K562 (cell line): Measurements from ENCODE around the gene SDR39U1. TPM values are rescaled to one million over a fixed set of nuclear protein-coding genes. Genes with fewer than 3 reads are reported as not detected.
A peak's percentile ranks its signal among the peaks of the same experiment; 100 is the strongest.

Source experiments
- CREM ChIP-seq: IDR thresholded peaks from 2 replicates; pipeline ENCODE4 v1.6.1; 2014; ENCODE audit warnings: antibody characterized with exemption, low read depth
- DNMT1 ChIP-seq: fragments of 450-650 bp; IDR thresholded peaks from 2 replicates; pipeline ENCODE4 v1.6.1; 2016; ENCODE audit warnings: antibody characterized with exemption, mild to moderate bottlenecking
- E2F8 ChIP-seq: fragments of 450-650 bp; IDR thresholded peaks from 2 replicates; pipeline ENCODE4 v1.7.1; 2018; ENCODE audit warnings: mild to moderate bottlenecking, low read depth; ENCODE audit not compliant: partially characterized antibody
- ETS2 ChIP-seq: IDR thresholded peaks from 2 replicates; pipeline ENCODE4 v1.6.1; 2016; ENCODE audit warnings: borderline replicate concordance, missing genetic modification characterization, mild to moderate bottlenecking, moderate library complexity, missing compliant biosample characterization; ENCODE audit not compliant: poor library complexity, severe bottlenecking
- KDM4B ChIP-seq, 2 experiments: fragments of 450-650 bp in 1 of 2; sonication (generic) in 1 of 2; IDR thresholded peaks; 2 replicates each; pipeline ENCODE4 v1.6.1; 2016 to 2017; ENCODE audit warnings: borderline replicate concordance in 2 of 2, antibody characterized with exemption in 1 of 2, low read depth in 1 of 2, mild to moderate bottlenecking in 1 of 2
- MAFK ChIP-seq: IDR thresholded peaks from 2 replicates; pipeline ENCODE4 v1.6.1; 2011; ENCODE audit warnings: low read length, improper control_type of control experiment
- NFYB ChIP-seq: IDR thresholded peaks from 2 replicates; pipeline ENCODE4 v1.6.1; 2011; ENCODE audit warnings: mild to moderate bottlenecking, moderate library complexity; ENCODE audit not compliant: insufficient read length; ENCODE audit errors: extremely low read depth
- PTBP1 ChIP-seq: fragments of 200-400 bp; formaldehyde crosslinking; IDR thresholded peaks from 2 replicates; pipeline ENCODE4 v1.6.1; 2017; ENCODE audit warnings: low read depth, low read length
- REST ChIP-seq, 2 experiments: fragments of 450-650 bp; formaldehyde crosslinking in 1 of 2; IDR thresholded peaks; 2 replicates each; pipeline versions ENCODE4 v1.4.0 to v1.6.1; 2014 to 2020; ENCODE audit warnings: mild to moderate bottlenecking in 2 of 2, borderline replicate concordance in 1 of 2, low read depth in 1 of 2
- ZBTB9 ChIP-seq: fragments of 450-650 bp; formaldehyde crosslinking; IDR thresholded peaks from 2 replicates; pipeline ENCODE4 v1.4.0; 2020; ENCODE audit warnings: mild to moderate bottlenecking, moderate library complexity
- ZKSCAN8 ChIP-seq: fragments of 200-800 bp; sonication (Bioruptor generic); IDR thresholded peaks from 2 replicates; pipeline ENCODE4 v1.6.1; 2016; ENCODE audit warnings: missing genetic modification characterization, missing compliant biosample characterization
- polyA plus RNA-seq, 8 experiments: library from polyadenylated mRNA; depleted of rRNA in 4 of 8; stranded (reverse) in 5 of 8; unstranded in 3 of 8; fragments of >200 nt; fragmentation: Nextera tagmentation in 2 of 8; fragmentation: Illumina TruSeq in 1 of 8; extraction: Ambion mirVana in 2 of 8; extraction: Trizol in 1 of 8; gene quantifications; 2 replicates each; pipeline versions ENCODE4 v1.2.1 to v1.2.3, GENCODE V29; 2011 to 2014; ENCODE audit warnings: inconsistent platforms in 1 of 8, missing spikeins in 1 of 8
- total RNA-seq, 7 experiments: library from RNA; depleted of rRNA in 6 of 7; stranded (reverse); fragments of >200 nt in 6 of 7; fragmentation: Illumina TruSeq in 2 of 7; extraction: Trizol in 2 of 7; gene quantifications; 2 replicates each; pipeline versions ENCODE4 v1.2.1 to v1.2.3, GENCODE V29; 2011 to 2021; ENCODE audit warnings: low replicate concordance in 1 of 7

The SDR39U1 gene
- total and polyA plus RNA-seq, 9 of the 15 experiments (the other 6 are each of a cell fraction or from before 2014, with no cell fraction given), result 10.4 to 56.1 (median 19.8) TPM

DNA sequence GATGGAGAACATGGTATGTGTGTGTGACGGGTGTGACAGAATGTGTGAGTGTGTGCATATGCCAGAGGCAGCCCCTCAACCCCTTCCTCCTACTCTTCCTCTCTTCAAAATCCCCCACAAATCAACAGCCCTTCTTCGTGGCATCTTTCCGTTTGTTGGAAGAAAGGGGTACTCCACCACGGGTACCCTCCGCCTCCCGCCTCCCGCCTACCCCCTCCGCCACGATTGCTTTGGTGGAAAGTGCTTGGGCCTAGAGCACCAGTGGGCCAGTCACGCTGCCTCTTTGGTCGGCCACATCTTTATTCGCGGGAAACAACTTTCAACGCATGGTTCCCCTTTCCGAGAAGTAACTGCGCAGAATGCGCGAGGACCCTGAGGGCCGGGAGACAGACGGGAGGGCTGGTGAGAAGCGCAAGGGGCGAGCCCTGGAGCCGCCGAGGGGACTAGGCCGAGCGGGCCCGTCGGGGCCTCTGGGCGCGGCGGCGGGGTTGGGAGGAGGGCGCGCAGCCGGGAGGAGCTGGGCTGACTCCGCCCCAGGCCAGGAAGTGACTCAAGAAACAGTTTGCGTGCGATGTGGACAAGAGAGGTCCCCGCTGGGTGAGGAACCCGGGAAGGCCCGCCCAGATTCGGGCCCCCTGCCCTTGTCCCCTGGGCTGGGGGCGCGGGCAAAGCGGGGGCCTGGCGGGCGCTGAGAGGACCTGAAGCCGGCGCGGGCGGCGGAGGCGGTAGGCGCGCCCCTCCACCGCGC is 13.0 kb downstream of the SDR39U1 start, which contains the start of the genes CBLN3 and KHNYN (continued):
- no peak for TF ChIP-seq REST (IDR thresholded peaks at IDR 0.05; ENCODE audit: borderline replicate concordance)
- TF ChIP-seq REST (CRISPR knock-in tag; IDR thresholded peaks at IDR 0.05; ENCODE audit: low read depth), result peak; percentile 32; the same call in 1 of the 2 replicates
- no peak for TF ChIP-seq DNMT1
- no peak for TF ChIP-seq PTBP1
- TF ChIP-seq ZKSCAN8 (CRISPR knock-in tag), result no peak
- TF ChIP-seq CREM, result peak; percentile 40; the same call in 1 of the 2 replicates
- no peak for TF ChIP-seq MAFK
- no peak for TF ChIP-seq NFYB
- TF ChIP-seq KDM4B (IDR thresholded peaks at IDR 0.05; ENCODE audit: borderline replicate concordance in 2 of 2, low read depth in 1 of 2), result no peak
- TF ChIP-seq ETS2 (tag), result no peak
- peak; percentile 30 for TF ChIP-seq E2F8
- 0 out of 2 replicates have a peak, but pooled peaks have one; percentile 37 for TF ChIP-seq ZBTB9 (CRISPR knock-in tag)
